GM11168 (cell line): Measurements from ENCODE around the gene PIK3R3.
"Not testable (repeated sequence)": the region's sequence is repeated elsewhere in the genome, so short reads cannot be mapped to it uniquely, and the experiment has no call there.

Experiments
- in situ Hi-C: fragments of 300-500 bp; cut with MboI; formaldehyde crosslinking; loops from one replicate; pipeline ENCODE4 v1.12.0; 2022; ENCODE audit warnings: low sequenced_read_pairs; ENCODE audit not compliant: unreplicated experiment

The PIK3R3 gene

DNA sequence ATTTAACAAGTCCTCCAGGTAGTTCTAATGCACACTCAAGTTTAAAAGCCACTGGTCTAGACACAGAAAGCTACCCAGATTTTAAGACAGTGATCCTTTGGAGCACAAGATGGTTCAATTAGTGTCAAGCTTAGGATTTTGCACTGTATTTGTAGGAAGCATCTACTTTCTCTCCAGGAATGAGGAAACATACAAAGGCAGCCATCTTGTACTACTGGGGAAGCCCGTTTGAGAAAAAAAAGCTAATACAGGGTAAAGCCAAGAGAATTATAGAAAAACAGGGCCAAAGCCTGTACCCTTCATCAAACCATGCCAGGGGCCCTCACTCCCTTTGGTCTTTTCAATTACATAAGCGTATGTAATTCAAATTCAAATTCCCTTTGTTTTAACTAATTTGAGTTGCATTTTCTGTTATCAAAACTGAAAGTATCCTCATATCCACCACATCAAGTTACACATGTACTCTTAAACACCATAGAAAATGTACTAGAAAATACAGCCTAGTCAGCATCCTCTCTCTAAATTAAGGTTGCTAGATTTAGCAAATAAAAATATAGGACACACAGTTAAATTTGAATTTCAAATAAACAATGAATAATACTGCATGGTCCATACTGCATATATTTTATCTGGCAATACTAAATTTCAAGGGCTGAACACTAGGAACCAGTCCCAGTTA is 17.4 kb downstream of the PIK3R3 start:
- in situ Hi-C loops: no loop called here

DNA sequence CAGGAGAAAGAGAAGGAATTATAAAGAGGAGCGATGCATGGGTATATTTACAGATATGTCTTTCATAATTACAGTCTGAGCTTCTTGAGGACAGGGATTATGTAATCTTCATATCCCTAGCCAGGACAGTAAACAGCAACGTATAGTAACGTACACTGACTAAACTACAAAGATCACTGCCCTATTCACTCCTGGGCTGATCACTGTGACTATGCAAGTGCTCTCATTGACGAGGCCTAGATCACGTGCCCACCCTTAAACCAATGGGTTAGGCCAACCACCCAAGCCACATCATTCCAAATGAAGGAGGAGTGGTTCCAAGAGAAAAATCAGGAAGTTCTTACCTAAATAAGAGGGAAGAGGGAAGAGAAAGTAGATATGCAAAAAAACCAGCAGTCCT is 18.5 kb downstream of the PIK3R3 start:
- in situ Hi-C loops: no loop called here

DNA sequence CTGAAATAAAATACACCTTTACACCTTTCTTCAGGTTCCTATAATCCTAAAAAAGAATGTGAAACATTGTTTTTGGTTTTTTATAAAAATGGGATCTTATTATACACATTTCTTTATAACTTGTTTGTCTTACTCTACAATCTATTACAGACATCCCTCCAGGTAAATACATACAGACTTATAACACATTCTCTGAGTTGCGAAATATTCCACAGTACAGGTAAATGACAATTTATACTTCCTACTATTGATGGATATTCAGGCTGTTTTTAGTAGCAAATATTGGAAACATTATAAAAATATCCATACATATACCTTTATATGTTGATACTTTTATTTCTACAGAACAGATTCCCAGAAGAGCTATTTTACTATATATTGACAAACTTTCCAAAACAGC is 20.3 kb downstream of the PIK3R3 start:
- in situ Hi-C loops: no loop called here

DNA sequence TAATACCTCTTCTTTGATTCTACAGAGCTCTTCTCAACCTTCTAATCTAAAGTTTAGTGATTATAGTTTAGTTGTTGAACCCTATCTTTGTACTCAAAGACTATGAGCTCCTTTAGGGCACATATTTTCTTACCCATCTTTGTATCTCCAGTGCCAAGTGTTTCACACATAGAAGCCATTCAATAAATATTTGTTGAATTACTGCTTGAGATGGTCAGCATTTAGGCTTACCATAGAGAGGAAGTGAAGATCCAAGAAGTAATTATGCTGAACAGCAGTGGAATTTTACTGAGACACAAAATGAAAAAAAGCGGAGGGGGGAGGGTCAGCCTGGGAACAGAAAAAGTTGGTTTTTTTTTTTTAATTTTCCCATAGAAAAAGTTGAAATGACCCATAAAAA is 21.9 kb downstream of the PIK3R3 start:
- in situ Hi-C loops: no loop called here

DNA sequence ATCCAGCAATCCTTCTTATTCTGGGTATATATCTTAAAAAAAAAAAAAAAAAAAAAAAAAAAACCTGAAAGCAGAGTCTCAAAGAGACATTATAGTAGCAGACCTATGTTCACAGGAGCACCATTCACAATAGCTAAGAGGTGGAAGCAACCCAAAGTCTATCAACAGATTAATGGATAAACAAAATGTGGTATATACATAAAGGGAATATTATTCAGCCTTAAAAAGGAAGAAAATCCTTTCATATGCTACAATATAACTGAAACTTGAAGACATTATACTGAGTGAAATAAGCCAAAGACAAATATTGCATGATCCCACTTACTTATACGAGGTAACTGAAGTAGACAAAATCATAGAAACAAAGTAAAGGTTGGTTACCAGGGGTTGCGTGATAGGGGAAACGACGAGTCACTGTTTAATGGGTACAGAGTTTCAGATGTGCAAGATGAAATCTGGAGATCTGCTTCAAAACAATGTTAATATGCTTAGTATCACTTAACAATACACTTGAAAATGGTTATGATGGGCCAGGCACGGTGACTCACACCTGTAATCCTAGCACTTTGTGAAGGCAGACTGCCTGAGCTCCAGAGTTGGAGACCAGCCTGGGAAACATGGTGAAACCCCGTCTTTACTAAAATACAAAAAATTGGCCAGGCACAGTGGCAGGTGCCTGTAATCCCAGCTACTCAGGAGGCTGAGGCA is 29.5 kb downstream of the PIK3R3 start:
- in situ Hi-C loops: no loop called here

DNA sequence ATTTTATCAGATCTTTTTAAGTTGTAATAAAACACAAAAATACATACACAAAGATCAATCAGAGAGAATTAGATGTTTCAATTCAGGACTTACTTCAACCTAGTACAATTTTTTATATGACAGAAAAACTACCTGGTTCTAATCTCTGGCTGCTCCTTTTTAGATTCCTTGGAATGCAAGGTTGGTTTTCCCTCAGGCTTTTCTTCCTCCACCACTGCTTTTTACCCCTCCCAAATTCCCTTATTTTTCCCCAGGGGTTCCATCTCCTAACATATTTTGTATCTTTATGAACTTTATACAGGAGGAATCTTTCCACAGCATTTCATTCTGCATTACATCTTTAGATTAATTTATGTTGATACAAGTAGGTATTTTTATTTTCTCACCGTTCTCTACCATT is 33.2 kb downstream of the PIK3R3 start:
- in situ Hi-C loops: no loop called here

DNA sequence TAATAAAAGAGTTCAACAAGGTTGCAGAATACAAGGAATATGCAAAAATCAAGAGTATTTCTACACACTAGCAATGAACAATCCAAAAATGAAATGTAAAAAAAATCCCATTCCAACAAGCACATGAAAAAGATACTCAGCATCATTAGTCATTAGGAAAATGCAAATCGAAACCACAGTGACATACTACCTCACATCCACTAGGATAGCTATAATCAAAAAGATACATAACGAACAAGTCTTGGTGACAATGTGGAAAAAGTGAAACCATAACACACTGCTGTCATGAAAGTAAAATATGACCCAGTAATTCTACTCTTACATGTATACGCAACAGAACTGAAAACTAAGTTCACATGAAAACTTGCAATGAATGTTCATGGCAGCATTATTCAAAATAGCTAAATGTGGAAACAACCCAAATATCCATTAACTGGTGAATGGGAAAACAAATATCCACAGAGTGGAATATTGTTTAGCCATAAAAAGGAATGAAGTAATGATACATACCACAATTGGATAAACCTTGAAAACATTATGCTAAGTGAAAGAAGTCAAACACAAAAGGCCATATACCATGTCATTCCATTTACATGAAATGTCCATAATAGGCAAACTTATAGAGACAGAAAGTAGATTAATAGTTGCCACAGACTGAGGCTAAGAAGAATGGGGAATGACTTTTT is 34.3 kb downstream of the PIK3R3 start:
- in situ Hi-C loops: no loop called here

DNA sequence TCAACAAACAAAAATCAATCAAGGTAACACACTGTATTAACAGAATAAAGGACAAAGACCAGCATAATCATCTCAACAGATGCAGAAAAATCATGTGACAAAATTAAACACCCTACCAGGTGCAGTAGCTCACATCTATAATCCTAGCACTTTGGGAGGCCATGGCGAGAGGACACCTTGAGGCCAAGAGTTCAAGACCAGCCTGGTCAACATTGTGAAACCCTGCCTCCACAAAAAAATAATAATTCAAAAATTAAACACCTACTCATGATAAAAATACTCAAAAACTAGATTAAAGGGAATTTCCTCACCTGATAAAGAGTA is 35.3 kb downstream of the PIK3R3 start:
- in situ Hi-C loops: no loop called here

DNA sequence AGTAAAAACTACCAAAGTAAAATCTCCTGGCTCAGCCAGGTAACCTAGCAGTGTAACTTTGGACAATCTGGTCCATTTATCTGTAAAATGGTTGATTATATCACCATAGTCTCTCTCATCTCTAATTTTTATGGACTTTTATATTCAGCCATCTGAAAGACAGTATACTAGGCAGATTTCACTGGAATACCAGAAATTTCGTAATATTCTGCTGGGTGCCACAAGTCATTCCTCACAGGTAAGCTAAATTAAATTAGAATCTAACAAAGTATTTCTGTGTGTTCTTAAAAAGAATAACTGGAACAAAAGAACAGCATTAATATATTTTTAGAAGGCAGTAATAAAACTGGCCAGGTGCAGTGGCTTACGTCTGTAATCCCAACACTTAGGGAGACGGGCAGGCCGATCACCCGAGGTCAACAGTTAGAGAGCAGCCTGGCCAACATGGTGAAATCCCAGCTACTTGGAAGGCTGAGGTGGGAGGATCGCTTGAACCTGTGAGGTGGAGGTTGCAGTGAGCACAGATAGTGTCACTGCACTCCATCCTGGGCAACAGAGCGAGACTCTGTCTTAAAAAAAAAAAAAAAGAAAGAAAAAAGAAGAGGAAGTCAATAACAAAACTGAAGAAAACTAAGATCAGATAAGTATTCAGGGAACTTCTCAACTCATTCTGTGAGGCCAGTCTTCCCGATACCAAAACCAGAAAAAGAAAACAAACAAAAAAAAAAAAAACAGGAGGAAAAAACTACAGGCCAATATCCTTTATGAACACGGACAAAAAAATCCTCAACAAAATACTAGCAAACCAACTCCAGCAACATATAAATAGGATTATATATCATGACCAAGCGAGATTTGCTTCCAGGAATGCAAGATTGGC is 35.9 kb downstream of the PIK3R3 start:
- in situ Hi-C loops: no loop called here

DNA sequence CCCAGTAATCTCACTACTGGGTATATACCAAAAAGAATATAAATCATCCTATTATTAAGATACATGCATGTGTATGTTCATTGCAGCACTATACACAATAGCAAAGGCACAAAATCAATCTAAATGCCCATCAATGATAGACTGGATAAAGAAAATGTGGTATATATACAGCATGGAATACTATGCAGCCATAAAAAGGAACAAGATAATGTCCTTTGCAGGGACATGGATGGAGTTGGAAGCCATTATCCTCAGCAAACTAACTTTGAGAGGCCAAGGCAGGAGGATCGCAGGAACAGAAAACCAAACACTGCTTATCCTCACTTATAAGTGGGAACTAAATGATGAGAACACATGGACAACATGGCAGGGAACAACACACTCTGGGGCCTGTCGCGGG is 37.3 kb downstream of the PIK3R3 start:
- in situ Hi-C loops: not testable (repeated sequence)

DNA sequence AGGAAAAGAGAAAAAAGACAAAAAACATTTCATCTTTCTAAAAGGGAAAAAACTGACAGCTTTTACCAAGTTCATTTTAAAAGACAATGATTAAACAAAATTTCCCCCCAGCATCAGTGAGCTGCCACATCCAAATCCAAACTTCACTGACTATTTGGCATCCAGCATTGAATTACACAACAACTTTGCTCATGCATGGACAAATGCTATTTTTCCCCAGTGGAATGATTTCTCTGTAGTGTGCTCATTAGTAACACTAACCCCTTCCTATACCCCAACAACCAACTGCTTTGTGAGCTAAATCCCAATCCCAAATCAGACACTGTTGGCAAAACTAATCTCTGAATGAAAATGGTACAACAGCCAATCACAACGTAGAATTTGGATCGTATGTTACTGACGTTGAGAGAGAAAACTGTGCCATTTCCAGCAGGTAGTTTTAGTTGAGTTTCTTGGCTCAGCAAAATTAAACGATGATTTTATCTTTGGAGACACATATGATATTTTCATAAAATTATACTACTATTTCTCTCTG is 37.9 kb downstream of the PIK3R3 start:
- in situ Hi-C loops: no loop called here

DNA sequence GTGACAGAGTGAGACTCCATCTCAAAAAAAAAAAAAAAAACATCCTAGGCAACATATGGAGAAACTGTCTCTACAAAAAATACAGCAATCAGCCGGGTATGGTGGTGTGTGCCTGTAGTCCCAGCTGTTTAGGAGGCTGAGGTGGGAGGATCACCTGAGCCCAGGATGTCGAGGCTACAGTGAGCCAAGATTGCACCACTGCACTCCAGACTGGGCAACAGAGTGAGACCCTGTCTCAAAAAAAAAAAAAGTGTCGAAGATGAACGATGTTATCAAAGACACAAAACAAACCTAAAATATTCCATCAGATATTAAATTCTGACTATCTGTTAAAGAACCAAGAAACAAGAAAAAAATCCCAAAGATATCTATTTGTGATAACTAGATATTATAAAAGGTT is 38.6 kb downstream of the PIK3R3 start:
- in situ Hi-C loops: not testable (repeated sequence)

DNA sequence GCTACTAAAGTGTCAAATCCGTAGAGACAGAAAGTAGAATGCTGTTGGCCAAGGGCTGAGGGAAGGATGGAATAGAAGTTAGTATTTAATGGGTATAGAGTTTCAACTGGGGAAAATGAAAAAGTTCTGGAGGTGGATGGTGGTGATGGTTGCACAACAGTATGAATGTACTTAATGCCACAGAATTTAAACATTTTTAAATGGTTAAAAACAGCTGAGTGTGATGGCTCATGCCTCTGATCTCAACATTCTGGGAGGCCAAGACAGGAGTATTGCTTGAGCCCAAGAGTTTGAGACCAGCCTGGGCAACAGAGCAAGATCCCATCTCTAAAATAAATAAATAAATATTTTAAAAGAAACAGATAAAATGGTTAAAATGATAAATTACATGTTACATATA is 44.5 kb downstream of the PIK3R3 start:
- in situ Hi-C loops: no loop called here

DNA sequence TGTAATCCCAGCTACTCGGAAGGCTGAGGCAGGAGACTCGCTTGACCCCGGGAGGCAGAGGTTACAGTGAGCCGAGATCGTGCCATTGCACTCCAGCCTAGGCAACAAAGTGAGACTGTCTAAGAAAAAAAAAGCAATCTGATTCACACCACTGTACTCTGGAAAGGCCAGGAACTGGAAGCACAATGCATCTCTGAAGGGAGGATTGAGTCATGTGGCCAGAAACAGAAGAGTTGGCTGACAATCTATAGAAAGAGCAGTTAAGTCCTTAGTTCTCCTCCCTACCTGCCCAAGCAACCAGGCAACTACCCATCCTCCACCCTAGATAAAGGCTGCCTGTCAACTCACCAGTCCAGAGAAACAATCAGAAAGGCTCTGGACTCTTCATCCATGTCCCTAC is 45.9 kb downstream of the PIK3R3 start:
- in situ Hi-C loops: no loop called here

DNA sequence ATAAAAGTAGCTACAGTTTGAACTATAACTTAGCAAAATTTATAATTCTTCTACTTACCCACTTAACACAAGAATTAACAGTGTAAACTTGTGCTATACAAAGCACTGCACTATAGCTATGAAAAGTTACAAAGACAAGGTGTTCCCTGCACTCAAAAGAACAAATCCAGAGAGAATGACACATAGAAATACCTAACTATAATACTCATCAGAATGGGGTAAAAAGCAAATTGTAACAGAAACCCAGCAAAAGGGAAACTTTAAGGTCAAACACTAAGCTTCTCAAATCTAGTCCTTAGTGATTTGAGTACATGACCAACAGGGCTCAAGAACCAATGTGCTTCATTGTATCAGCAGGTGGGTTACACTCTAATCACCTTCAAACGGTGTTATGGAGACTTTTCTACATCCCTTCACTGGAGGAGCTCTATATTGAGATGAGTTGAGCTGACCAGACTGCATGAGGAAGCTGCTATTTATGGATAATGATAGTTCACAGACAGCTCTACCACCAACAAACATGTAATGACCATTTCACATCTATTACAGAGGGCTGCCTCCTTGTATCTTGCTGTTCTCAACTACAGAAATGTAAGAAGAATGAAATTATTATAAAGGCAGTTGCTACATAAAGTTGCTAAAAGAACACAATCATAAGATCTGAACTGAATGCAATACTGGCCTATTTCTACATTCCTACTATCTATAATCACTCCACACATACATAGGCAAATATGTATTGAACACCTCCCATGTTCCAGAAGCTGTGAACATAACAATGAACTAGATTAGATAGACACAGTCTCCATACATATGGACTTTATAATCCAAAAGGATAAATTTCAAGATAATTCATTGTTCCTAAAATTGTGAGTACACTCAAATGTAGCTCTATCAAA is 47.6 kb downstream of the PIK3R3 start:
- in situ Hi-C loops: no loop called here

DNA sequence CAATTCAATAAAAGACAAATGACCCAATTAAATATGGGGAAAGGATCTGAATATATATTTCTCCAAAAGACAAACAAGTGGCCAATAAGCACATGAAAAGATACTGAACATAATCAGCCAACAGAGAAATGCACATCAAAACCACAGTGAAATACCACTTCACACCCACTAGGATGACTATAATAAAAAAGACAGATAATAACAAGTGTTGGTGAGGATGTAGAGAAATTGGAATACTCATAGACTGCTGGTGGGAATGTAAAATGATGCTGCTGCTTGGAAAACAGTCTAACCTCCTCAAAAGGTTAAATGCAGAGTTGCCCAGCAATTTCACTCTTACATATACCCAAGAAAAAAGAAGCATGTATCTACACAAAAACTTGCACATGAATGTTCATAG is 48.9 kb downstream of the PIK3R3 start:
- in situ Hi-C loops: no loop called here

DNA sequence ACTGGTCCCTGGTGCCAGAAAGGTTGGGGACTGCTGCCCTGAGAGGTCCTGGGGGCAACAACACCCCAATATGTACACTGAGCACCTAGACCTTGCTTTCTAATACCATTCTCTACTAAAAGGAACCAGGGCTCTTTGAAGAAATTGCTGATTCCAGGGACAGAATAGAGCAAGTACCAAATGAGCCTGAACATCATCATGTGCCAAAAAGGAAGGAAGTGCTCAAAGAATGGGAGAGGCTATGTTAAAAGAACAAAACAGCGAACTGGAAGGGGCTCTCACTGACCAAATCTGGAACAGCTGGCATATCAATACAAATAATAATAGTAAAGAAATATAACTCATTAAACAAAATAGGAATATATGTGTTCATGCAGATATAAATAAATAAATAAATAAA is 50.8 kb downstream of the PIK3R3 start:
- in situ Hi-C loops: no loop called here

DNA sequence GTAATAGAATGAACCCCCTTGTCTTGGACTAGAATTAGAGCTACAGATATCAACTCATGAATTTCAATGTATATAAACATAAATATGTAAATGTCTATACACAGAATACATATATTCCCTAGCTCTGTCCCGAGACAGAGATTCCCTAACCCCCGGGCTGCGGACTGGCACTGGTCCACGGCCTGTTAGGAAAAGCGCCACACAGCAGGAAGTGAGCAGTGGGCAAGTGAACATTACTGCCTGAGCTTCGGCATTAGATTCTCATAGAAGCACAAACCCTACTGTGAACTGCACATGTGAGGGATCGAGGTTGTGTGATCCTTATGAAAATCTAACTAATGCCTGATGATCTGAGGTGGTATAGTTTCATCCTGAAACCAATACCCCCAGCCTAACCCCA is 51.2 kb downstream of the PIK3R3 start:
- in situ Hi-C loops: no loop called here

DNA sequence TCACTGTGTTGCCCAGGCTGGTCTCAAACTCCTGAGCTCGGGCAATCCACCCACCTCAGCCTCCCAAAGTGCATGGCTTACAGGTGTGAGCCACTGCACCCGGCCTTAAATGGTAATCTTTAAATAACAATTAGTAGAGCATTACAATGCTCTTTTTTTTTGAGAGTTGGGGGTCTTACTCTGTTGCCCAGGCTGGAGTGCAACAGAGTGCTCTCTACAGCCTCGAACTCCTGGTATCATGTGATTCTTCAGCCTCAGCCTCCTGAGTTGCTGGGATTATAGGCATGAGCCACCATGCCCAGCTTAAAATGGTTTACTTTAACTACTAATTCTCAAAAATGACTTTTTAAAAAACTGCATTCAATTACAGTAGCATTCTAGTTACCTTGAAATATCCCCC is 52.2 kb downstream of the PIK3R3 start:
- in situ Hi-C loops: no loop called here

DNA sequence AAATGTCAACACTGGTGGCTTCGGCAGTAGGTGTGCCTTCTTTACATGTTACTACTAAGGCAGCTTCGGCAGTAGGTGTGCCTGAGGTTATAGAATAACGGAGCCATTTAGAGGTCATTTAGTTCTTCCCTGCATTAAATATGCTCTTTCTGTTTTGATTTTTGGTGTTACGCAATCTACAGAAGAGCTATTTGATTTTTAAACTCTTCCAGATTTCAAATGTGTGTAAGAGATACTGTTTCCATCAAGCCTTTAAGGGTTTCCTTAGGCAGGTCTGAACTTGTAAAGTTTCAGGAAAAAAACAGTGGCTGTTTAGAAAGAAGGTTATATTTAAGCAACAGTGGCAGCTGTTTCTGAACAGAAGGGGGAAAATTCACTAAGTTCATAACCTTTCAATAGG is 54.8 kb downstream of the PIK3R3 start:
- in situ Hi-C loops: no loop called here
